ENCODE measurements around the gene MYO3B. TPM values are rescaled to one million over a fixed set of nuclear protein-coding genes. Genes with fewer than 3 reads are reported as not detected.

The MYO3B gene
- total RNA-seq, 1 donor from 2014 or later = not detected

DNA sequence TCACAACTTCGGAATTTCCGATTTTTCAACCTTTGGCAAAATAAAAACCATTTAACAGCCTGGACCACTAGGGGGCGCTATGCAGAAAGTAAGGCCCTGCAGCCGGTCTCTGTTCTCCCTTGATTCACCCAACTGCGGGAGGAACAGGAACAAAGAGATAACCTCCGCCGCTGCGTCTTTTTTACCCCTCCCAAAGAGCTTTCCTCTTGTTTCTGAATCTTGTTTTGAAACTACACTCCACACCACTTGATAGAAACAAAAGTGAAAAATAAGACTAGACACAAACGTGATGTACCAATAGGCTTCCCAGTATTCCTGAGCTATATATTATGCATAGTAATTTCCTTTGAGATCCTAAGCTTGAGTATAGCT, 231.2 kb downstream of the MYO3B start:
- H3K4me1 Mint-ChIP-seq (ENCODE audit: low read depth) = peaks cover 2% of the 10 kb centered on the region
- no peak overlapping the region for H3K27ac Mint-ChIP-seq
- peak overlapping the region; percentile 43 for H3K4me3 Mint-ChIP-seq (ENCODE audit: low read depth)
- H3K9me3 Mint-ChIP-seq (ENCODE audit: low read depth) = no peaks in the 10 kb centered on the region
- peak; percentile 59 for DNase-seq (ENCODE audit: low spot score, unreplicated experiment)
- TF ChIP-seq, protein P1, sequence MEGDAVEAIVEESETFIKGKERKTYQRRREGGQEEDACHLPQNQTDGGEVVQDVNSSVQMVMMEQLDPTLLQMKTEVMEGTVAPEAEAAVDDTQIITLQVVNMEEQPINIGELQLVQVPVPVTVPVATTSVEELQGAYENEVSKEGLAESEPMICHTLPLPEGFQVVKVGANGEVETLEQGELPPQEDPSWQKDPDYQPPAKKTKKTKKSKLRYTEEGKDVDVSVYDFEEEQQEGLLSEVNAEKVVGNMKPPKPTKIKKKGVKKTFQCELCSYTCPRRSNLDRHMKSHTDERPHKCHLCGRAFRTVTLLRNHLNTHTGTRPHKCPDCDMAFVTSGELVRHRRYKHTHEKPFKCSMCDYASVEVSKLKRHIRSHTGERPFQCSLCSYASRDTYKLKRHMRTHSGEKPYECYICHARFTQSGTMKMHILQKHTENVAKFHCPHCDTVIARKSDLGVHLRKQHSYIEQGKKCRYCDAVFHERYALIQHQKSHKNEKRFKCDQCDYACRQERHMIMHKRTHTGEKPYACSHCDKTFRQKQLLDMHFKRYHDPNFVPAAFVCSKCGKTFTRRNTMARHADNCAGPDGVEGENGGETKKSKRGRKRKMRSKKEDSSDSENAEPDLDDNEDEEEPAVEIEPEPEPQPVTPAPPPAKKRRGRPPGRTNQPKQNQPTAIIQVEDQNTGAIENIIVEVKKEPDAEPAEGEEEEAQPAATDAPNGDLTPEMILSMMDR (IDR thresholded peaks at IDR 0.05; ENCODE audit: unreplicated experiment) = peak; percentile 93
- H3K36me3 Mint-ChIP-seq (ENCODE audit: insufficient read depth) = no peaks in the 10 kb centered on the region
- peaks cover 15% of the 10 kb centered on the region for H3K27me3 Mint-ChIP-seq

DNA sequence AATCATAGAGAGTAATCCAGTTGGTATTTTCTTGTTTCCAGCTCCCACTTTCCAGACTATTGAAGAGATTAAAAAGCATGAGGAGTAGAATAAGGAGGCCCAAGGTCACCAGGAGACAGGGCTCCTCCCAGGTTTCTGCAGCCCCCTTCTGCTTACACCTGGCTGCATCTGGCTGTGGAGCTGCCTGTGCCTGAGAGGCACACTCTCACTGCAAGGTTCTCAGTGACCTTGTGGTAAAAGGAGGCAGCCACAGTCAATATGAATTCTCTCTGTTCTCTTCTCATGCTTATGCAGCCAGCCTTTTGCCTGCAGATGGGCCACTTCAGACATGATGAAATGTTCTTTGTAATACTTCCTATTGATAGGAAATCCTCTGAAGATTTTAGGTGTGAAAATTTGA, 233.7 kb downstream of the MYO3B start:
- Mint-ChIP-seq H3K4me1 (ENCODE audit: low read depth) (peaks cover 2% of the 10 kb centered on the region), H3K36me3 (ENCODE audit: insufficient read depth) (no peaks in the 10 kb centered on the region), H3K27ac (no peak overlapping the region), H3K4me3 (ENCODE audit: low read depth) (no peak overlapping the region), H3K9me3 (ENCODE audit: low read depth) (peaks cover 10% of the 10 kb centered on the region), H3K27me3 (peaks cover 15% of the 10 kb centered on the region)
- DNase-seq (ENCODE audit: low spot score, unreplicated experiment) = no peak
- TF ChIP-seq, protein P1 (IDR thresholded peaks at IDR 0.05; ENCODE audit: unreplicated experiment) = no peak

- no peak overlapping the region for H3K4me3 Mint-ChIP-seq (ENCODE audit: low read depth)
- peaks cover 7% of the 10 kb centered on the region for H3K4me1 Mint-ChIP-seq (ENCODE audit: low read depth)
- peaks cover 16% of the 10 kb centered on the region for H3K27me3 Mint-ChIP-seq
- DNase-seq (ENCODE audit: low spot score, unreplicated experiment) = no peak
- no peak overlapping the region for H3K27ac Mint-ChIP-seq
- H3K9me3 Mint-ChIP-seq (ENCODE audit: low read depth) = no peaks in the 10 kb centered on the region
- no peaks in the 10 kb centered on the region for H3K36me3 Mint-ChIP-seq (ENCODE audit: insufficient read depth)
- TF ChIP-seq, protein P1 (IDR thresholded peaks at IDR 0.05; ENCODE audit: unreplicated experiment) = no peak
Observed at GRCh38 chr2:170420961-170421687, 243.2 kb downstream of the MYO3B start.

GRCh38 chr2:170423919-170424318, 246.0 kb downstream of the MYO3B start:
- H3K27me3 Mint-ChIP-seq = peaks cover 16% of the 10 kb centered on the region
- TF ChIP-seq, protein P1 (IDR thresholded peaks at IDR 0.05; ENCODE audit: unreplicated experiment) = no peak
- H3K4me1 Mint-ChIP-seq (ENCODE audit: low read depth) = peaks cover 7% of the 10 kb centered on the region
- H3K36me3 Mint-ChIP-seq (ENCODE audit: insufficient read depth) = no peaks in the 10 kb centered on the region
- no peak for DNase-seq (ENCODE audit: low spot score, unreplicated experiment)
- H3K9me3 Mint-ChIP-seq (ENCODE audit: low read depth) = no peaks in the 10 kb centered on the region
- H3K27ac Mint-ChIP-seq = no peak overlapping the region
- no peak overlapping the region for H3K4me3 Mint-ChIP-seq (ENCODE audit: low read depth)

- no peak for DNase-seq (ENCODE audit: low spot score, unreplicated experiment)
- Mint-ChIP-seq H3K4me3 (ENCODE audit: low read depth) (no peak overlapping the region), H3K9me3 (ENCODE audit: low read depth) (no peaks in the 10 kb centered on the region), H3K27me3 (peaks cover 16% of the 10 kb centered on the region), H3K27ac (no peak overlapping the region), H3K4me1 (ENCODE audit: low read depth) (peaks cover 7% of the 10 kb centered on the region), H3K36me3 (ENCODE audit: insufficient read depth) (no peaks in the 10 kb centered on the region)
- TF ChIP-seq, protein P1 (IDR thresholded peaks at IDR 0.05; ENCODE audit: unreplicated experiment) = no peak
Observed at GRCh38 chr2:170425281-170425751, 247.4 kb downstream of the MYO3B start.

Data from progenitor cell of endocrine pancreas (in vitro differentiated cells).